GM21723 (cell line): ENCODE data around the gene PNPLA3.

Experiments used
- ATAC-seq: cut with Tn5 transposase; IDR thresholded peaks from one replicate; pipeline ENCODE4 v1.9.1; 2021; ENCODE audit warnings: mild to moderate bottlenecking, moderate library complexity; ENCODE audit not compliant: unreplicated experiment

The PNPLA3 gene

DNA sequence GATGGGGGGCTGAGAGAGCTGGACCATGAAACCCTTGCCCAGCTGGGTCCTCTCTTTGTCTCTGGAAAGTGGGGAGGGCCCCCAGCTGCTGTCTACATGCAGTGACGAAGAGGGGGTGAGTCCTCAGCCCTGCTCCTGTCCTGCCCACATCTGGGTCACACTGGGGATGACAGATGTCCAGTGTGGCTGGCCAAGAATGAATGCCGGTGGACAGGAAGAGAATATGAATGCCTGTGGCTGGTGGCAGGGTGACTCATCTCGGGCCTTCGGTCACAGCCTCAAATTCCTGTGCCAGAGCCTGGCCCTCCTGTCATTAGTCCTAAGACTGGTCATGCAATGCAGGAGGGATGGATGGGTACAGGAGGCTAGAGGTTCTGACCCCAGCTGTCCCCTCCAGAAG lies 2.2 kb upstream of the PNPLA3 start:
- ATAC-seq = no peak

DNA sequence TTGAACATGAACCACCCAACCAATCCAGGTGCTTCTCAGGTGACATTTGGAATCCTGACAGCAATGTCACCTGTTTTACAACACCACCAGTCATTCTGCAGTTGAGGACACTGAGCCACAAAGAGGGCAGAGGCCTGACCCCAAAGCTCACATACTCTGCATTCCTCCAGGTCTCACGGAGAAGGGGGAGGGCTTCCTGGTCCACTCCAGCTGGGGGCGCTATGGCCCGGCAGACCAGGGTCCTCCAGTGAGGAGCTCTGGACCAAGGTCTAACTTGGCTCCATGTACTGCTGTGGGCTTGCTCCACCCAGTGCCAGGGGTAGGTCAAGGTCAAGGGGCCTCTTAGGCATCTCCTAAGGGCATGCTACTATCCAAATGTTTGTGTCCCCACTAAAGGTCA lies 1.5 kb upstream of the PNPLA3 start:
- no peak for ATAC-seq

- no peak for ATAC-seq
These were observed 414 bp upstream of the PNPLA3 start for GRCh38 chr22:43923191-43923590.

DNA sequence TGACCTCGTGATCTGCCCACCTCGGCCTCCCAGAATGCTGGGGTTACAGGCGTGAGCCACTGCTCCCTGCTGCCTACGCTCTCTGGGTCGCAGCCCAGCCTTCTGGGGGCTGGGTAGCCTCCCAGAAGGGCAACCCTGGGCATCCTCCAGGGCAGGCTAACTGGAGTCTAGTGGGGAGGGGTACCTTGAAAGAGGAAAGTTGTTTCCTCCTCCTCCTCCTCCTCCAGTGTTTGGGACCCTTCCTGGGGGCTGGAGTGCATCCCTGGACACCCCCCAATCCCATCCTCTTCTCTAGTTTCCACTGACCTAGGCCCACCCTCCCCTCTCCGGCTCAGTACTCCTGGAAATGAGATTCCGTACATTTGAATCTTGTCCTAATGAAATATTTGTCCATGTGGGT lies 1.3 kb downstream of the PNPLA3 start:
- no peak for ATAC-seq

- ATAC-seq = no peak
These were observed 2.1 kb downstream of the PNPLA3 start for GRCh38 chr22:43925433-43926348.

DNA sequence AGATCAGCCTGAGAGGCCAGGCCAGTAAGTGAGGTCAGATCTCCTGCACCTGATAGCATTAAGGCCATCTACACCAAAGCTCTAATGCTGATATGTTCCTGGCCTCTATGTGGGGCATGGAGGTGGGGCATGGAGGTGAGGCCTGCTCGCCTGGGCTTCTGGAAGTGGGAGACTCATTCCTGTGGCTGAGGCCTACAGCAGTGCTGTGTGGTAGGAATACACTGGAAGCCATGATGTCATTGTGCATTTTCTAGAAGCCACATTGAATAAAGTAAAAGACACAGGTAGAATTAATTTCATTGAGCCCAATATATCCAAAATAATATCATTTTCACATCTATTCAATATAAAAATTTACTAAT lies 2.7 kb downstream of the PNPLA3 start:
- no peak for ATAC-seq

DNA sequence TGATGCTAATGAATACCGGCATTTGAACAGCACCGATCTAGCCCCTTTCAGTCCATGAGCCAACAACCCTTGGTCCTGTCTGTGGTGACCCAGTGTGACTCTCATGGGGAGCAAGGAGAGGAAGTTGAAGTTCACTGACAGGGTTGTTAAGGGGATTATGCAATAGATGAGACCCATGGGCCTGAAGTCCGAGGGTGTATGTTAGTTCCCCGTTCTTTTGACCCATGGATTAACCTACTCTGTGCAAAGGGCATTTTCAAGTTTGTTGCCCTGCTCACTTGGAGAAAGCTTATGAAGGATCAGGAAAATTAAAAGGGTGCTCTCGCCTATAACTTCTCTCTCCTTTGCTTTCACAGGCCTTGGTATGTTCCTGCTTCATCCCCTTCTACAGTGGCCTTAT lies 4.9 kb downstream of the PNPLA3 start:
- no peak for ATAC-seq

- ATAC-seq = no peak
These were observed 5.3 kb downstream of the PNPLA3 start for GRCh38 chr22:43928908-43929307.

DNA sequence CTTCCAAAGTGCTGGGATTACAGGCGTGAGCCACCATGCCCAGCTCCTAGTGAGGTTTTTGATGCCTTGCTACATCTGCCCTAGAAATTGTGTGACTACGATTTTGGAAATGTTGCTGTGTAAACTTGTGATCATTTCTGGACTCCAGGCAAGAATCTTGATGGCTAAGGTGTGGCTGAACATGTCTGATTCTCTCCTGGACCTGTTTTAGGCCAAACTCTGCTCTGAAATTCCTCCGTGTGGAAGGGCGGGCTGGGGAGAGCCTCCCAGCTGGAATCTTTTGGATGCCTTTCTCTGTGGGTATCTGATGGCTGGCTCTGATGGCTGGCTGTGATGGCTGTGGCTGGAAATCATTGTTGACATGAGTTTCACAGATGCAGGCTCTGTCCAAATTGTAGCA lies 8.2 kb downstream of the PNPLA3 start:
- ATAC-seq = no peak

DNA sequence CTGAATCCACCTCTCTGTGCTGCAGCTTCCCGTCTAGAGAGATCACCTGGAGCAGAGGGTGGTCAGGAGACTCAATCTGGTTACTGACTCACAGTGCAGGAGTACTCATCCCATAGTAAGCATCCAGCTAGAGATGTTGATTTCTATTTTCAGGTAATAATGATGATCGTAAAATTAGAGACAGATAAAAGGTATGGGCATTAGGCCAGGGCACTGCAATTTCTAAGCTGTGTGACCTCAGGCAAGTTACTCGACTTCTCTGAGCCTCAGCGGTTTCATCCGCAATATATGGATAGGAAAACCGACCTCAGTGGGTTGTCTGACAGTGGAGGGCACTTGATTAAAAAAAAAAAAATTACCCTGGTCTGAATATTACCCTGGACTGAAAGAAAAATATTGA lies 17.8 kb downstream of the PNPLA3 start:
- ATAC-seq = no peak

- ATAC-seq = no peak
These were observed 21.2 kb downstream of the PNPLA3 start for GRCh38 chr22:43944670-43945430.

DNA sequence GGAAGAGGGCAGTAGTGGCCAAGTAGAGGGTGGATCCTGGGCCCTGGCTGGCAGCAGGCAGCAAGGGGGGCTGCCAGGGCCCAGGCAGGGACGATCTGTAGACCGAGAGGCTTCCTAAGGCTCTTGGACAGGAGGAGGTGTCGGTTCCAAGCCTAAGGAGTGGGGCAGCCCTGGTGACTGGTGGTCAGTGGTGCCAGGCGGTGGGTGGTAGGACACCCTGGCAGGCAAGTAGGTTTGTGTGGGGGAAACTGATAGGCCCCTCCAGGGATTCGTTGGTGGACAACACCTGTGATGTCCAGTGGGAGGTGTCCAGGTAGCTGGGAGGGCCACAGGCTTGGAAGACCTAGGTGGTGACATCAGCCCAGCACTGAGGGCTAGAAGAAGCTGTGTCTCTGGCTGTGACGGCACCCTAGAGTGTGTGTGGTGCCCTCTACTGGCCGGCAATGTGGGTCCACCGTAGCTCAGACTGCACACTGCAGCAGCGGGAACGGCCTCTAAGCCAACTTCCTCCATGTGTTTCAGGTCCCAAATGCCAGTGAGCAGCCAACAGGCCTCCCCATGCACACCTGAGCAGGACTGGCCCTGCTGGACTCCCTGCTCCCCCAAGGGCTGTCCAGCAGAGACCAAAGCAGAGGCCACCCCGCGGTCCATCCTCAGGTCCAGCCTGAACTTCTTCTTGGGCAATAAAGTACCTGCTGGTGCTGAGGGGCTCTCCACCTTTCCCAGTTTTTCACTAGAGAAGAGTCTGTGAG lies 22.2 kb downstream of the PNPLA3 start:
- ATAC-seq = no peak

- no peak for ATAC-seq
These were observed 22.7 kb downstream of the PNPLA3 start for GRCh38 chr22:43946384-43946667.

GRCh38 chr22:43948836-43949406 lies 25.3 kb downstream of the PNPLA3 start:
- ATAC-seq = no peak

DNA sequence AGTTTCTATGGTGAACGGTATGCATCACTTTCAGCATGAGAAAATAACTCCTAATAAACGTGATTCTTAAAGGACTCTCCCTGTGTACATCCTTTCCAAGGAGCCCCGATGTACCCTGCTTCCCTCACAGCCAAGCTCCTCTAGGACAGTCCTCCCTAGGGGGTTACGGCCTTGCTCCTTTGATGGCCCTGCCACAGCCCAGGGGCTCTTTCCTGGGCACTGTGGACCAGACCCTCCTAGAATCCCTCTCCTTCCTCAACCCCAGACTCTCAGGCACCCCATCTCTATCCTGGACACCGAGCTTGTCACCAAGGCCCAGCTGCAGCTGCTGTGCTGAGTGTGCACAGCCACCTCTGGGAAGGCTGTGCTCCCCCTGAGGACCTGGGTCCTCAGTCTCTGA lies 27.8 kb downstream of the PNPLA3 start:
- ATAC-seq = no peak

- ATAC-seq = no peak
These were observed 28.4 kb downstream of the PNPLA3 start for GRCh38 chr22:43951966-43952365.

- no peak for ATAC-seq
These were observed 30.6 kb downstream of the PNPLA3 start for GRCh38 chr22:43953988-43954785.

GRCh38 chr22:43955040-43955882 lies 31.7 kb downstream of the PNPLA3 start, which contains the start of gene SAMM50:
Gene SAMM50 (plus strand): TSS chr22:43955442. CDS start chr22:43955578, 136 bp downstream.
- ATAC-seq = peak; percentile 86
